ENCODE results near the gene TNPO1.

Gene TNPO1

GRCh38 chr5:72831685-72832084 lies 15.2 kb downstream of the TNPO1 start:
- Histone ChIP-seq H3K27ac (no peak overlapping the region), H3K27me3 (no peaks in the 10 kb centered on the region), H4K20me1 (peaks cover 0 to 76% (median 34%) of the 10 kb centered on the region in 11 experiments; a peak in 13 of 22 replicates), H3K9me3 (replicated peaks in 1 of 11) (no peaks in the 10 kb centered on the region), H3K4me2 (no peak overlapping the region), H3K36me3 (peaks cover 0 to 20% (median 0%) of the 10 kb centered on the region in 11 experiments; a peak in 5 of 22 replicates), H3K4me1 (no peaks in the 10 kb centered on the region; a peak in 1 of 20 replicates), H3K4me3 (no peak overlapping the region), H3K9ac (no peak overlapping the region)
- TF ChIP-seq Cebpa-rat (IDR thresholded peaks at IDR 0.05), result no peak

- H3K27me3 ChIP-seq, result no peaks in the 10 kb centered on the region
- H3K4me1 ChIP-seq, result peaks cover 0 to 3% (median 0%) of the 10 kb centered on the region in 10 experiments; a peak in 1 of 20 replicates
- H3K4me2 ChIP-seq, result no peak overlapping the region
- no peak for TF ChIP-seq Cebpa-rat (IDR thresholded peaks at IDR 0.05)
- H4K20me1 ChIP-seq, result peaks cover 0 to 65% (median 30%) of the 10 kb centered on the region in 11 experiments; a peak in 13 of 22 replicates
- no peak overlapping the region for H3K9ac ChIP-seq
- no peak overlapping the region for H3K27ac ChIP-seq
- no peak overlapping the region for H3K4me3 ChIP-seq
- H3K36me3 ChIP-seq, result peaks cover 0 to 20% (median 0%) of the 10 kb centered on the region in 11 experiments; a peak in 4 of 22 replicates
- H3K9me3 ChIP-seq (replicated peaks in 1 of 11), result no peaks in the 10 kb centered on the region
These were observed 18.5 kb downstream of the TNPO1 start for GRCh38 chr5:72834924-72835323.

- no peak overlapping the region for H3K4me2 ChIP-seq
- H3K4me3 ChIP-seq, result no peak overlapping the region
- no peaks in the 10 kb centered on the region for H3K9me3 ChIP-seq (replicated peaks in 1 of 11)
- H3K27me3 ChIP-seq, result no peaks in the 10 kb centered on the region
- H3K36me3 ChIP-seq, result peaks cover 0 to 20% (median 0%) of the 10 kb centered on the region in 11 experiments; a peak in 4 of 22 replicates
- peaks cover 0 to 5% (median 0%) of the 10 kb centered on the region in 10 experiments; a peak in 1 of 20 replicates for H3K4me1 ChIP-seq
- H3K27ac ChIP-seq, result no peak overlapping the region
- no peak for TF ChIP-seq Cebpa-rat (IDR thresholded peaks at IDR 0.05)
- no peak overlapping the region for H3K9ac ChIP-seq
- H4K20me1 ChIP-seq, result peaks cover 0 to 62% (median 23%) of the 10 kb centered on the region in 11 experiments; a peak in 11 of 22 replicates
These were observed 19.2 kb downstream of the TNPO1 start for GRCh38 chr5:72835633-72836032.

- no peaks in the 10 kb centered on the region for H3K9me3 ChIP-seq (replicated peaks in 1 of 11)
- no peak overlapping the region for H3K4me2 ChIP-seq
- TF ChIP-seq Cebpa-rat (IDR thresholded peaks at IDR 0.05), result no peak
- H3K9ac ChIP-seq, result no peak overlapping the region
- peaks cover 0 to 20% (median 0%) of the 10 kb centered on the region in 11 experiments; a peak in 4 of 22 replicates for H3K36me3 ChIP-seq
- H3K27ac ChIP-seq, result no peak overlapping the region
- H3K27me3 ChIP-seq, result no peaks in the 10 kb centered on the region
- H3K4me3 ChIP-seq, result no peak overlapping the region
- peaks cover 0 to 5% (median 0%) of the 10 kb centered on the region in 10 experiments; a peak in 1 of 20 replicates for H3K4me1 ChIP-seq
- peaks cover 0 to 57% (median 21%) of the 10 kb centered on the region in 11 experiments; a peak in 11 of 22 replicates for H4K20me1 ChIP-seq
These were observed 20.3 kb downstream of the TNPO1 start for GRCh38 chr5:72836810-72837209.

- Histone ChIP-seq H4K20me1 (peaks cover 0 to 54% (median 21%) of the 10 kb centered on the region in 11 experiments; a peak in 11 of 22 replicates), H3K36me3 (peaks cover 0 to 20% (median 0%) of the 10 kb centered on the region in 11 experiments; a peak in 4 of 22 replicates), H3K9ac (no peak overlapping the region), H3K9me3 (replicated peaks in 1 of 11) (no peaks in the 10 kb centered on the region), H3K4me1 (peaks cover 0 to 12% (median 4%) of the 10 kb centered on the region in 10 experiments; a peak in 11 of 20 replicates), H3K27me3 (no peaks in the 10 kb centered on the region), H3K27ac (no peak overlapping the region), H3K4me3 (no peak overlapping the region), H3K4me2 (no peak overlapping the region)
- TF ChIP-seq Cebpa-rat (IDR thresholded peaks at IDR 0.05), result no peak
These were observed 21.1 kb downstream of the TNPO1 start for GRCh38 chr5:72837524-72838096.

GRCh38 chr5:72840041-72840440 lies 23.6 kb downstream of the TNPO1 start:
- Histone ChIP-seq H3K4me2 (no peak overlapping the region), H3K27ac (no peak overlapping the region), H3K4me1 (peaks cover 0 to 24% (median 13%) of the 10 kb centered on the region in 10 experiments; a peak in 12 of 20 replicates), H3K9ac (no peak overlapping the region), H3K9me3 (replicated peaks in 1 of 11) (no peaks in the 10 kb centered on the region), H3K36me3 (peaks cover 0 to 11% (median 0%) of the 10 kb centered on the region in 11 experiments; a peak in 3 of 22 replicates), H3K27me3 (no peaks in the 10 kb centered on the region), H3K4me3 (no peak overlapping the region), H4K20me1 (peaks cover 0 to 54% (median 16%) of the 10 kb centered on the region in 11 experiments; a peak in 12 of 22 replicates)
- TF ChIP-seq Cebpa-rat (IDR thresholded peaks at IDR 0.05), result no peak

GRCh38 chr5:72841756-72842535 lies 25.5 kb downstream of the TNPO1 start:
- no peak for TF ChIP-seq Cebpa-rat (IDR thresholded peaks at IDR 0.05)
- Histone ChIP-seq H3K9ac (no peak overlapping the region), H3K27ac (peak overlapping the region in 2 of 11 experiments; percentile 12 to 26; a peak in 2 of 22 replicates), H4K20me1 (peaks cover 0 to 52% (median 11%) of the 10 kb centered on the region in 11 experiments; a peak in 10 of 22 replicates), H3K36me3 (no peaks in the 10 kb centered on the region; a peak in 1 of 22 replicates), H3K4me3 (no peak overlapping the region), H3K4me1 (peaks cover 1 to 33% (median 15%) of the 10 kb centered on the region in 10 experiments; a peak in 19 of 20 replicates), H3K4me2 (peak overlapping the region in 5 of 11 experiments; percentile 12 to 40 (median 16); a peak in 5 of 22 replicates), H3K9me3 (replicated peaks in 1 of 11) (no peaks in the 10 kb centered on the region), H3K27me3 (no peaks in the 10 kb centered on the region)

GRCh38 chr5:72842816-72843215 lies 26.4 kb downstream of the TNPO1 start:
- H3K36me3 ChIP-seq, result no peaks in the 10 kb centered on the region
- no peak overlapping the region for H3K4me3 ChIP-seq
- H3K4me2 ChIP-seq, result peak overlapping the region in 5 of 11 experiments; percentile 13 to 40 (median 16); a peak in 6 of 22 replicates
- H3K9me3 ChIP-seq (replicated peaks in 1 of 11), result no peaks in the 10 kb centered on the region
- no peak for TF ChIP-seq Cebpa-rat (IDR thresholded peaks at IDR 0.05)
- H3K4me1 ChIP-seq, result peaks cover 9 to 42% (median 22%) of the 10 kb centered on the region in 10 experiments; a peak in 19 of 20 replicates
- H4K20me1 ChIP-seq, result peaks cover 0 to 44% (median 11%) of the 10 kb centered on the region in 11 experiments; a peak in 9 of 22 replicates
- H3K27ac ChIP-seq, result peak overlapping the region in 2 of 11 experiments; percentile 12 to 26; a peak in 4 of 22 replicates
- H3K27me3 ChIP-seq, result no peaks in the 10 kb centered on the region
- no peak overlapping the region for H3K9ac ChIP-seq

GRCh38 chr5:72844218-72844603 lies 27.8 kb downstream of the TNPO1 start:
- no peak overlapping the region; a peak in 1 of 22 replicates for H3K27ac ChIP-seq

More at GRCh38 chr5:72844218-72844603, 27.8 kb downstream of the TNPO1 start:
- Histone ChIP-seq H4K20me1 (peaks cover 6 to 52% (median 18%) of the 10 kb centered on the region in 11 experiments), H3K27me3 (no peaks in the 10 kb centered on the region), H3K9me3 (replicated peaks in 1 of 11) (no peaks in the 10 kb centered on the region), H3K4me1 (peaks cover 9 to 42% (median 23%) of the 10 kb centered on the region in 10 experiments; a peak in 19 of 20 replicates), H3K4me3 (no peak overlapping the region), H3K9ac (no peak overlapping the region), H3K36me3 (peaks cover 0 to 1% (median 0%) of the 10 kb centered on the region in 11 experiments; a peak in 2 of 22 replicates), H3K4me2 (no peak overlapping the region)
- no peak for TF ChIP-seq Cebpa-rat (IDR thresholded peaks at IDR 0.05)
